GM23338 (cell line): Measurements from ENCODE around the gene DNAI2. TPM values are rescaled to one million over a fixed set of nuclear protein-coding genes. Genes with fewer than 3 reads are reported as not detected.

Experiments used
- ATAC-seq: fragments of 200-7000 bp; cut with Tn5 transposase; 3 replicates; pipeline ENCODE4 v1.9.1; 2020
- DNase-seq: peaks from one replicate; pipeline ENCODE4 v3.0.0-alpha.2; 2015; ENCODE audit warnings: low spot score
- H2AFZ ChIP-seq: fragments of 200-600 bp; sonication (generic); 2 replicates; pipeline ENCODE4 v1.8.0; 2016; ENCODE audit warnings: antibody characterized with exemption, mild to moderate bottlenecking, moderate library complexity
- H3F3A ChIP-seq: fragments of 200-600 bp; sonication (generic); replicated peaks from 2 replicates; pipeline ENCODE4 v1.8.0; 2017; ENCODE audit warnings: antibody characterized with exemption, mixed run types, low read depth
- H3K27ac ChIP-seq: fragments of 200-600 bp; sonication (generic); 2 replicates; pipeline ENCODE4 v1.6.1; 2016; ENCODE audit warnings: low read depth
- H3K27me3 ChIP-seq: fragments of 200-600 bp; sonication (generic); 2 replicates; pipeline ENCODE4 v1.8.0; 2016; ENCODE audit warnings: mild to moderate bottlenecking, mixed run types, moderate library complexity; ENCODE audit not compliant: insufficient read depth
- H3K36me3 ChIP-seq: fragments of 200-600 bp; sonication (generic); 2 replicates; pipeline ENCODE4 v1.8.0; 2016; ENCODE audit warnings: mild to moderate bottlenecking; ENCODE audit not compliant: insufficient read depth
- H3K4me1 ChIP-seq: fragments of 200-600 bp; sonication (generic); 2 replicates; pipeline ENCODE4 v1.8.0; 2016; ENCODE audit warnings: mild to moderate bottlenecking, moderate library complexity; ENCODE audit not compliant: insufficient read depth
- H3K4me2 ChIP-seq: fragments of 200-600 bp; sonication (generic); 2 replicates; pipeline ENCODE4 v1.7.1; 2017; ENCODE audit warnings: mixed run types
- H3K4me3 ChIP-seq: fragments of 200-600 bp; sonication (generic); 2 replicates; pipeline ENCODE4 v1.6.1; 2016; ENCODE audit warnings: mixed run types
- H3K79me2 ChIP-seq: fragments of 200-600 bp; sonication (generic); replicated peaks from 2 replicates; pipeline ENCODE4 v1.8.0; 2017; ENCODE audit warnings: mild to moderate bottlenecking; ENCODE audit not compliant: insufficient read depth
- H3K9me2 ChIP-seq: fragments of 200-600 bp; sonication (generic); 2 replicates; pipeline ENCODE4 v1.8.0; 2017; ENCODE audit not compliant: insufficient read depth
- H4K20me1 ChIP-seq: fragments of 200-600 bp; sonication (generic); replicated peaks from 2 replicates; pipeline ENCODE4 v1.8.0; 2017; ENCODE audit warnings: mild to moderate bottlenecking; ENCODE audit not compliant: insufficient read depth
- H3K27ac Mint-ChIP-seq: 2 replicates; pipeline ENCODE4 v1.8.0; 2020; ENCODE audit warnings: inconsistent platforms, mild to moderate bottlenecking, moderate library complexity, mixed read lengths
- H3K27me3 Mint-ChIP-seq: 3 replicates; pipeline ENCODE4 v1.8.0; 2022; ENCODE audit warnings: low read depth, mild to moderate bottlenecking, moderate library complexity, mixed read lengths, inconsistent platforms; ENCODE audit not compliant: insufficient read depth, poor library complexity
- H3K36me3 Mint-ChIP-seq: 3 replicates; pipeline ENCODE4 v1.8.0; 2021; ENCODE audit warnings: low read depth, mild to moderate bottlenecking, inconsistent platforms, moderate library complexity, mixed read lengths
- H3K4me1 Mint-ChIP-seq: 3 replicates; pipeline ENCODE4 v1.8.0; 2020; ENCODE audit warnings: mild to moderate bottlenecking, inconsistent platforms, mixed read lengths
- H3K4me3 Mint-ChIP-seq: 3 replicates; pipeline ENCODE4 v1.8.0; 2021; ENCODE audit warnings: moderate library complexity, mild to moderate bottlenecking, inconsistent platforms, mixed read lengths
- H3K9me3 Mint-ChIP-seq: 3 replicates; pipeline ENCODE4 v1.8.0; 2020; ENCODE audit warnings: moderate library complexity, mild to moderate bottlenecking, inconsistent platforms, mixed read lengths
- EZH2 ChIP-seq: fragments of 200-600 bp; sonication (generic); IDR thresholded peaks from one replicate; pipeline ENCODE4 v1.8.0; 2017; ENCODE audit warnings: antibody characterized with exemption, mild to moderate bottlenecking, low read depth; ENCODE audit not compliant: unreplicated experiment
- JUNB ChIP-seq: IDR thresholded peaks from one replicate; pipeline ENCODE4 v1.6.1; 2016; ENCODE audit warnings: antibody characterized with exemption; ENCODE audit not compliant: unreplicated experiment
- NANOG ChIP-seq: IDR thresholded peaks from 2 replicates; pipeline ENCODE4 v1.6.1; 2016; ENCODE audit warnings: antibody characterized with exemption, borderline replicate concordance
- POLR2AphosphoS5 ChIP-seq: IDR thresholded peaks from 2 replicates; pipeline ENCODE4 v1.6.1; 2016; ENCODE audit warnings: antibody characterized with exemption, low read depth
- STAT1 ChIP-seq: IDR thresholded peaks from one replicate; pipeline ENCODE4 v1.6.1; 2016; ENCODE audit warnings: antibody characterized with exemption; ENCODE audit not compliant: unreplicated experiment
- ZNF114 ChIP-seq: fragments of 250-450 bp; sonication (Bioruptor Pico); IDR thresholded peaks from 2 replicates; pipeline ENCODE4 v1.5.0; 2020; ENCODE audit warnings: mild to moderate bottlenecking, moderate library complexity
- ZNF331 ChIP-seq: fragments of 250-450 bp; sonication (Bioruptor Pico); IDR thresholded peaks from 2 replicates; pipeline ENCODE4 v1.5.0; 2020; ENCODE audit warnings: low read depth, mild to moderate bottlenecking, moderate library complexity
- polyA plus RNA-seq: library from polyadenylated mRNA; unstranded; fragments of >200 nt; fragmentation: Nextera tagmentation; extraction: Ambion mirVana; gene quantifications from 2 replicates; pipeline ENCODE4 v1.2.1, GENCODE V29; 2016
- total RNA-seq: library from RNA; depleted of rRNA; stranded (reverse); fragments of >200 nt; shearing (Covaris generic); gene quantifications from 2 replicates; pipeline ENCODE4 v1.2.3, GENCODE V29; 2014
- TF ChIP-seq, protein P1 (sequence below), 2 experiments: fragments of 200-600 bp in 1 of 2; sonication (generic) in 1 of 2; conservative IDR thresholded peaks; 2 replicates each; pipeline versions ENCODE4 v1.5.1 to v1.6.1; 2016 to 2017; ENCODE audit warnings: antibody characterized with exemption in 2 of 2, low read depth in 2 of 2, mild to moderate bottlenecking in 2 of 2, moderate library complexity in 1 of 2
- TF ChIP-seq, protein P2 (sequence below): IDR thresholded peaks from 2 replicates; pipeline ENCODE4 v1.6.1; 2016; ENCODE audit warnings: antibody characterized with exemption
- TF ChIP-seq, protein P3 (sequence below): IDR thresholded peaks from one replicate; pipeline ENCODE4 v1.6.1; 2018; ENCODE audit warnings: antibody characterized with exemption; ENCODE audit not compliant: unreplicated experiment

Gene DNAI2
- total and polyA plus RNA-seq, 2 experiments from 2014 or later, result 0.21 TPM; not detected in 1

DNA sequence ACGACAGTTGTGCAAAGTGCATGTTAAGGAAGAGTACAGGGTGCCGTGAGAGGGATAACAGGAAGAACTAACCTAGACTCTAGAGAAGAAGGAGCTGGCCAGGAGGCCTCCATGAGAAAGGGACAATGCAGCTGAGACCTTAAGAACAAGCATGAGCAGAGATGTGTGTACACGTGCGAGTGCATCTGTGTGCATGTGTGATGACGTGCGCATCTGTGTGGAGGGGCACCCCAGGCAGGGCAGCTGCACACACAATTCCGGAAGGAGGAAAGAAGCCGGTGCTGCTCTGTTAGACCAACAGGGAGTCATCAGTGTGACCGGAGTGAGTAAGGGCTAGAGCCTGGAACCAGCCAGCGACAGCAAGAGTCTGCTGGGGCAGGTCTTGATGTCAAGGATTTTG, 44.4 kb downstream of the DNAI2 start:
- Mint-ChIP-seq H3K4me3 (no peak overlapping the region), H3K27ac (no peak overlapping the region), H3K27me3 (peaks cover 13% of the 10 kb centered on the region), H3K36me3 (no peaks in the 10 kb centered on the region), H3K4me1 (no peaks in the 10 kb centered on the region), H3K9me3 (no peaks in the 10 kb centered on the region; the same call in 2 of the 3 replicates)
- Histone ChIP-seq H3K9me2 (no peaks in the 10 kb centered on the region), H3K4me2 (no peak overlapping the region), H3K27ac (no peak overlapping the region), H3K4me1 (no peaks in the 10 kb centered on the region), H4K20me1 (no peaks in the 10 kb centered on the region), H3F3A (no peaks in the 10 kb centered on the region), H3K4me3 (no peak overlapping the region), H2AFZ (no peak overlapping the region), H3K27me3 (no peaks in the 10 kb centered on the region), H3K79me2 (no peaks in the 10 kb centered on the region), H3K36me3 (no peaks in the 10 kb centered on the region)
- TF ChIP-seq POLR2AphosphoS5, result no peak
- TF ChIP-seq EZH2, result no peak
- TF ChIP-seq, protein P1, sequence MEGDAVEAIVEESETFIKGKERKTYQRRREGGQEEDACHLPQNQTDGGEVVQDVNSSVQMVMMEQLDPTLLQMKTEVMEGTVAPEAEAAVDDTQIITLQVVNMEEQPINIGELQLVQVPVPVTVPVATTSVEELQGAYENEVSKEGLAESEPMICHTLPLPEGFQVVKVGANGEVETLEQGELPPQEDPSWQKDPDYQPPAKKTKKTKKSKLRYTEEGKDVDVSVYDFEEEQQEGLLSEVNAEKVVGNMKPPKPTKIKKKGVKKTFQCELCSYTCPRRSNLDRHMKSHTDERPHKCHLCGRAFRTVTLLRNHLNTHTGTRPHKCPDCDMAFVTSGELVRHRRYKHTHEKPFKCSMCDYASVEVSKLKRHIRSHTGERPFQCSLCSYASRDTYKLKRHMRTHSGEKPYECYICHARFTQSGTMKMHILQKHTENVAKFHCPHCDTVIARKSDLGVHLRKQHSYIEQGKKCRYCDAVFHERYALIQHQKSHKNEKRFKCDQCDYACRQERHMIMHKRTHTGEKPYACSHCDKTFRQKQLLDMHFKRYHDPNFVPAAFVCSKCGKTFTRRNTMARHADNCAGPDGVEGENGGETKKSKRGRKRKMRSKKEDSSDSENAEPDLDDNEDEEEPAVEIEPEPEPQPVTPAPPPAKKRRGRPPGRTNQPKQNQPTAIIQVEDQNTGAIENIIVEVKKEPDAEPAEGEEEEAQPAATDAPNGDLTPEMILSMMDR (conservative IDR thresholded peaks at IDR 0.05; ENCODE audit: low read depth in 2 of 2), result no peak
- TF ChIP-seq NANOG, result no peak
- no peak for TF ChIP-seq ZNF114 (CRISPR knock-in tag)
- DNase-seq, result no peak
- ATAC-seq, result no peak

DNA sequence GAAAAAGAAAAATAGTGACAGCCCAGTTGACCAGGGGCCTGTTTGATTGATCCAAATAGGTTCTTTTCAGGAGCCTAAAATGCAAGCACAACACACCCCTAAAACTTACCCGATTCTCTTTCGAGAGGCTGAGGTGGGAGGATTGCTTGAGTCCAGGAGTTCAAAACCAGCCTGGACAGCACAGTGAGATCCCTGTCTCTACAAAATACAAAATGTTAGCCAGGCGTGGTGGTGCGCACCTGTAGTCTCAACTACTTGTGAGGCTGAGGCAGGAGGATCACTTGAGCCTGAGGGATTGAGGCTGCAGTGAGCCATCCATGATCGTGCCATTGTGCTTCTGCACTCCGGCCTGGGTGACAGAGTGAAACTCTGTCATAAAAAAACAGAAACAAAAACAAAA, 50.5 kb downstream of the DNAI2 start:
- Histone ChIP-seq H2AFZ (no peak overlapping the region), H3K36me3 (no peaks in the 10 kb centered on the region), H3K4me2 (no peak overlapping the region), H4K20me1 (no peaks in the 10 kb centered on the region), H3K27me3 (peaks cover 31% of the 10 kb centered on the region), H3K9me2 (no peaks in the 10 kb centered on the region), H3K79me2 (no peaks in the 10 kb centered on the region), H3K27ac (no peak overlapping the region), H3K4me3 (no peak overlapping the region), H3K4me1 (peaks cover 4% of the 10 kb centered on the region; the same call in 1 of the 2 replicates), H3F3A (no peaks in the 10 kb centered on the region)
- TF ChIP-seq, protein P2, sequence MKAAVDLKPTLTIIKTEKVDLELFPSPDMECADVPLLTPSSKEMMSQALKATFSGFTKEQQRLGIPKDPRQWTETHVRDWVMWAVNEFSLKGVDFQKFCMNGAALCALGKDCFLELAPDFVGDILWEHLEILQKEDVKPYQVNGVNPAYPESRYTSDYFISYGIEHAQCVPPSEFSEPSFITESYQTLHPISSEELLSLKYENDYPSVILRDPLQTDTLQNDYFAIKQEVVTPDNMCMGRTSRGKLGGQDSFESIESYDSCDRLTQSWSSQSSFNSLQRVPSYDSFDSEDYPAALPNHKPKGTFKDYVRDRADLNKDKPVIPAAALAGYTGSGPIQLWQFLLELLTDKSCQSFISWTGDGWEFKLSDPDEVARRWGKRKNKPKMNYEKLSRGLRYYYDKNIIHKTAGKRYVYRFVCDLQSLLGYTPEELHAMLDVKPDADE, result no peak
- no peak for TF ChIP-seq EZH2
- no peak for TF ChIP-seq NANOG
- TF ChIP-seq STAT1, result no peak
- no peak for TF ChIP-seq JUNB
- no peak overlapping the region for H3K4me3 Mint-ChIP-seq
- DNase-seq (no peak), ATAC-seq (no peak)
- H3K9me3 Mint-ChIP-seq, result no peaks in the 10 kb centered on the region
- no peaks in the 10 kb centered on the region; the same call in 2 of the 3 replicates for H3K36me3 Mint-ChIP-seq
- H3K27me3 Mint-ChIP-seq, result peaks cover 32% of the 10 kb centered on the region
- no peak overlapping the region for H3K27ac Mint-ChIP-seq
- H3K4me1 Mint-ChIP-seq, result peaks cover 17% of the 10 kb centered on the region

DNA sequence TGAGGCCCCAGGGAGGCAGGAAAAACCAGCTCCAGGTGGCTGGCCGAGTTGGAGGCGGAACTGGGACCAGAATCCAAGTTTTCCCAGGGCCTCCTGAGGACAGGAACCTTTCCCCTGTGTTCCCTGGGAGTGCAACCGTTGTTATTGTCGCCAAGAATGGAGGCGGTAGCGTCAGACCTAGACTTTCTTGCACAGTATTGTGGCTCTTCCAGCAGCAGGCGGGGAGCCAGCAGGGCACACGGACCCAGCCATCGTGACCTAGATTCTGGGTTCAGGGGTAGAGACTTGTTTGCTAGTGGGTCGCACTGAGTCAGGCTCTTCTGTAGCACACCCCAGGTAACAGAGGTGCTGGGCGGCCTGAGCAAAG, 51.3 kb downstream of the DNAI2 start:
- no peaks in the 10 kb centered on the region for H3K79me2 ChIP-seq
- no peaks in the 10 kb centered on the region for H3F3A ChIP-seq
- Mint-ChIP-seq H3K27me3 (peaks cover 30% of the 10 kb centered on the region), H3K4me3 (peak overlapping the region; percentile 63), H3K36me3 (no peaks in the 10 kb centered on the region; the same call in 2 of the 3 replicates), H3K27ac (no peak overlapping the region), H3K4me1 (peaks cover 18% of the 10 kb centered on the region), H3K9me3 (no peaks in the 10 kb centered on the region)
- H2AFZ ChIP-seq, result peak overlapping the region; percentile 93
- H3K36me3 ChIP-seq, result no peaks in the 10 kb centered on the region
- no peaks in the 10 kb centered on the region for H3K9me2 ChIP-seq
- H3K4me3 ChIP-seq, result peak overlapping the region; percentile 68
- no peak overlapping the region for H3K27ac ChIP-seq
- H4K20me1 ChIP-seq, result no peaks in the 10 kb centered on the region
- H3K27me3 ChIP-seq, result peaks cover 31% of the 10 kb centered on the region
- DNase-seq (peak; percentile 37), ATAC-seq (peak; percentile 17)
- TF ChIP-seq NANOG (no peak), STAT1 (no peak), ZNF331 (CRISPR knock-in tag) (no peak), JUNB (no peak)
- TF ChIP-seq, protein P3, sequence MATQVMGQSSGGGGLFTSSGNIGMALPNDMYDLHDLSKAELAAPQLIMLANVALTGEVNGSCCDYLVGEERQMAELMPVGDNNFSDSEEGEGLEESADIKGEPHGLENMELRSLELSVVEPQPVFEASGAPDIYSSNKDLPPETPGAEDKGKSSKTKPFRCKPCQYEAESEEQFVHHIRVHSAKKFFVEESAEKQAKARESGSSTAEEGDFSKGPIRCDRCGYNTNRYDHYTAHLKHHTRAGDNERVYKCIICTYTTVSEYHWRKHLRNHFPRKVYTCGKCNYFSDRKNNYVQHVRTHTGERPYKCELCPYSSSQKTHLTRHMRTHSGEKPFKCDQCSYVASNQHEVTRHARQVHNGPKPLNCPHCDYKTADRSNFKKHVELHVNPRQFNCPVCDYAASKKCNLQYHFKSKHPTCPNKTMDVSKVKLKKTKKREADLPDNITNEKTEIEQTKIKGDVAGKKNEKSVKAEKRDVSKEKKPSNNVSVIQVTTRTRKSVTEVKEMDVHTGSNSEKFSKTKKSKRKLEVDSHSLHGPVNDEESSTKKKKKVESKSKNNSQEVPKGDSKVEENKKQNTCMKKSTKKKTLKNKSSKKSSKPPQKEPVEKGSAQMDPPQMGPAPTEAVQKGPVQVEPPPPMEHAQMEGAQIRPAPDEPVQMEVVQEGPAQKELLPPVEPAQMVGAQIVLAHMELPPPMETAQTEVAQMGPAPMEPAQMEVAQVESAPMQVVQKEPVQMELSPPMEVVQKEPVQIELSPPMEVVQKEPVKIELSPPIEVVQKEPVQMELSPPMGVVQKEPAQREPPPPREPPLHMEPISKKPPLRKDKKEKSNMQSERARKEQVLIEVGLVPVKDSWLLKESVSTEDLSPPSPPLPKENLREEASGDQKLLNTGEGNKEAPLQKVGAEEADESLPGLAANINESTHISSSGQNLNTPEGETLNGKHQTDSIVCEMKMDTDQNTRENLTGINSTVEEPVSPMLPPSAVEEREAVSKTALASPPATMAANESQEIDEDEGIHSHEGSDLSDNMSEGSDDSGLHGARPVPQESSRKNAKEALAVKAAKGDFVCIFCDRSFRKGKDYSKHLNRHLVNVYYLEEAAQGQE, result no peak
- H3K4me1 ChIP-seq, result peaks cover 4% of the 10 kb centered on the region; the same call in 1 of the 2 replicates
- H3K4me2 ChIP-seq, result peak overlapping the region; percentile 92
